ENCODE results near the gene SFMBT2.
"Not testable (repeated sequence)": the region's sequence is repeated elsewhere in the genome, so short reads cannot be mapped to it uniquely, and the experiment has no call there.

Gene SFMBT2

DNA sequence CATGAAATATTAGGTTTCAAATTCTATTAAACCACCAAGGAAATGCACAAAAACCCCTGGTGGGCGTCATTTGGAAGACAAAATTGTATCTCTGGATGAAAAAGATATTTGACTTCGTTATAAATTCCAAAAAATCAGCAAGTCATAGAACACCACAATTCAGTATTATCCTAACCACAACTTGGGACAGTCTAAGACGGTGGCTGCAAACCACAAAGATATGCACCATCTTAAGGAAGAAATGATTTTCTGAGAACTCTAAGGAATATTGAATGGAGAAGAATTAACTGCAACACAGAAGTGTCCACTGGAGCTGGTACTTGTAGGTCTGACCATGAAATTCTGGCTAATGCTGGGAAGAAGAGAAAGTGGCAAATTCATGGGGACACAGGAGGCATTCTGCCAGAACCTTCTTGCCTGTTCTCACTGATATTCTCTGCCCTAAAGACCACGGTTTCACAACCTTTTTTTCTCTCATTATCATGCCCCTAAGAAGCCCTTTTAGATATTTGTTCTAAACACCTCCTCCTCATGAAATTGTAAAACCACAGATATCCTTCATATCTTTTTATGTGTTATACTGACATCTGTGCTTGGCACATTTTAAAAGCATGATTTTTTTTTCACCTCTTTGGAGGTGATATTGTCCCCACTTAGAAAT, 92.9 kb downstream of the SFMBT2 start:
- DNase-seq, result no peak

DNA sequence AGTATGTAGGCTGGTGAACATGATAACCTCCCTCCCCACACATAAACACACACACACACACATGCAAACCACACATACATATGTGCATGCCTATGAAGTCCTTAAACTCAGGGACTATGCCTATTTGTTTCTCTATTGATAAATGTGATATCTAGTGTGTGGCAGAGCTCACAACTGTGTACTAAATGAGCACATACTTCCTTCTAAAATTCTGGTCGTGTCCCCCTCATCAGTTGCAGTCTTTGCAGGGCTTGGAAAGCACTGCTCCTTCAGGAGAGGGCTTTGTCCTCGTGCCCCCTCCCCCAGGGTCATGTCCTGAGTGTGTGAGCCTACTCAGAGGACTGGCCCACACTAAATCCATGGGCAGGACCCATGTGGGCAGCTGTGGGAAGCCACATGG, 94.0 kb downstream of the SFMBT2 start:
- no peak for DNase-seq

DNA sequence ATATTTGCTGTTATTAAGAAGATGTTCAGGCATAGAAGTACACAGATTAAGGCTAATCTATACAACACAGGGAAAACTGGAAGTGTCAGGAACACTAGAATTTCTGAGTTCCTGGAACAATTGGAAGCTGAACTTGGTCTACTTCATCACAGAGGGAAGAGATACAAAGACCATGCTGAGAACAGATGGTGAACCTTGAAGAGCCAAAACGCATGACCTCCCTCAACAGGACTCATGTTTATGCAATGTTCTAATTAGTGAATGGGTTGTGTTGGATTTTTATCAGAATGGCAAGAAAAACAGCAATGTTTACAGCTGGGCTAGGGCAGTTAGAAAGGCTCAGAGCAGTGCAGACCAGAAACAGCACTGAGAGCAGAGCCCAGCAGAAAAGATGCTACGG, 94.9 kb downstream of the SFMBT2 start:
- DNase-seq, result no peak

DNA sequence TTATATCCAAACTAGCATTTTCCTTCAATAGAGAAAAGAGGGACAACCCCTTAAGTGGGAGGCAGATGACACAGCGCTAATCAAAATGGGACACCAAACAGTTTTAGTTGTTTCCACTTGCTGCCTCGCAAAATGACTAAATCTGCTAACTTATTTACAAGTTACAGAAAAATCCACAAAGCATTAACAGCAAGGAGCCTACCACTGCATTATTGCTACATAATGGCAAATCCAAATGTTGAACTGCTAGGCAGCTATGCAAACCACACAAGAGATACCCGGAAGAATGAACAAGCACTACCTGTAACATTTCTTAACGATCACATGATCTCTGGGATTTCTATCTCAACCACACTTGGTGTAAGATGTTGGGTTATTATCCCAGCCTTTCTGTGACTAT, 96.7 kb downstream of the SFMBT2 start:
- DNase-seq, result no peak

DNA sequence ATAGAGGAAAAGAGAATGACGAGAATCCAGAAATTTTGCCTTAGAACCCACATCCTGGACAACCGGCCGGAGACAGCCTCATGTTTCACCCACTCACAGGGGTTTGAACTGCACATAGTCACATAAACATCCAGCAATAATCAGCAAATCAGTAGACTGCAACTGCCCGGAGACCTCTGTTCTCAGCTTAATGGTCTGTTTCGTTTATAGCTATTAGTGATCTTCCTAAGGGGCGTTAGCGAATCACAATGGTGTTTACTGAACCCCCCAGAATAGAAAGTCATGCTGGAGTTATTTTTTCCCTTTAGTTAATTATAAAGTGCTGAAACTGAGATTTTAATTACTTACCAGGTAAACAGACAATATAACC, 98.4 kb downstream of the SFMBT2 start:
- no peak for DNase-seq

DNA sequence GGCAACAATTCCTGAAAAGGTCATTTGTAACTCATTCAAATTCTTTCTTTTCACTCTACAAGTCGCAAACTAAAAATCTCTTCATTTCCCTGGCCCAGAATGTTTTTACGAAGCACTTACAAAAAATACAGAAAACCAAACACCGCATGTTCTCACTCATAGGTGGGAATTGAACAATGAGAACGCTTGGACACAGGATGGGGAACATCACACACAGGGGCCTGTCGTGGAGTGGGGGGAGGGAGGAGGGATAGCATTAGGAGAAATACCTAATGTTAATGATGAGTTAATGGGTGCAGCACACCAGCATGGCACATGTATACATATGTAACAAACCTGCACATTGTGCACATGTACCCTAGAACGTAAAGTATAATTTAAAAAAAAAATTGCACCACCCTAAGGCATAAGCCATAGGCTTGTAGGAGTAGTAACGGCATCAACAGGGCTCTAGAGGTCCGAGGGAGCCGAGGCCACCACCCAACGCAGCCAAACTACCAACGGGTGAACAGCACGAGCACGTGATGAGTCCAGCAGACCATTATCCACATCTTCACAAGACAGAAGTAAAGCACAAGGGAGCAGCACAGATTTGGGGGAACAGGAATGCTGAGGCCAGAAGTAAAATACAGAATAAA, 98.9 kb downstream of the SFMBT2 start:
- not testable (repeated sequence) for DNase-seq

DNA sequence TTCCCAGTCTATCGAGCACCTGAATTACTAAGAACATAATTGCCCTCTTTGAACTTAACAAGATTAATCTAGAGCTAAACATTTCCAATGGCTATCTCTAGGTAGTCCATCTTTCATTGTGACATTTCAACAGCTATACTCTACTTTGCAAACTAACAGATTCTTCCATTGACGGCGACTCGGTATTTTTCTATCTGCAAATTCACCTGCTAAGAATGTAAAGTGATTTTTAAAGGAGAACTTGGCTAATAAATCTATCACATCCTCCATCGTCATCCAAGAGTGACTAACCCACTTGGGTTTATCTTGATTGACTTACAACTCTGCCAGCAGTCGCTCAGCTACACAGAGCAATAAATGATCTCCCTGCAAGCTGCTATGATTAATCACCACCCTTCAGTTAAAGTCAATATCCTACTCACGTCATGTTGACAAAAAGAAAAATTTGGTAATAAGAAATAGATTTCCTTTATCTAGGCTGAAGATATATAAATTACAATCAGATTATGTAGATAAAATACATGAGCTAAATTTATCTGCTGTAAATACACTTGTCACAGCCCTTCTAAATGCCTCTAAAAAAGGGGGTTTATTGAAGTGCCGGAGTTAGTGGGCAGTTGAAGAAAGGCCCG, 99.5 kb downstream of the SFMBT2 start:
- no peak for DNase-seq

DNA sequence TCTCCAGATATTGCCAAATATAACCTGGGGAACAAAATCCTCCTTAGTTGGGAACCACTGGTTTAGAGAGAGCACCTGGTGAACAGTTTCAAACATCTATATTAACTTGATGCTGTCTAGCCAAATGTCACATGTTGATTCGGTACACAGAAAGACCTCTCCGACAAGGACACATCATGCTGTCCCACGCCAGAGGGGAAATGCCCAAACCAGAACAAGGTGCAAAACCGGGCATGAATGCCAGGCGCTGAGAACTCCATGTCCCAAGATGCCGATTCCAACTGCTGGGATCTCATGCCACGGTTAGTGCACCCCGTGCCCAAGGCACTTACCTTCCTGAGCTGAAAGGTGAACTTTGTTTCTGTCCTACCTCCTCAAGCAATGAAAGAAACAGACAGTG, 100.8 kb downstream of the SFMBT2 start:
- DNase-seq, result no peak

DNA sequence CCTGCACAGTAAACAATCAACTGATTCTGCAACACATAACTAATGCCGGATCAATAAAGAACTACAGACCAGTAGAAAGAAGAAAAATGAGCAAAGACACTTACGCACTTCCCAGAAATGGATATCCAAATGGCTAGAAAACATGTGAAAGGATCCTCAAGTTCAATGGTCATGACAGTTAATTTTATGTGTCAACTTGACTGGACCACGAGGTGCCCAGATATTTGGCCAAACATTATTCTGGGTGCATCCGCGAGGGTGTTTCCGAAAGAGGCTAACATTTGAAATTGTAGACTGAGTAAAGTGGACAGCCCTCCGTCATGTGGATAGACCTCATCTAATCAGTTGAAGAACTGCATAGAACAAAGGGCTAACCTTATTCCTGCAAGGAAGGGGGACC, 102.0 kb downstream of the SFMBT2 start:
- no peak for DNase-seq

DNA sequence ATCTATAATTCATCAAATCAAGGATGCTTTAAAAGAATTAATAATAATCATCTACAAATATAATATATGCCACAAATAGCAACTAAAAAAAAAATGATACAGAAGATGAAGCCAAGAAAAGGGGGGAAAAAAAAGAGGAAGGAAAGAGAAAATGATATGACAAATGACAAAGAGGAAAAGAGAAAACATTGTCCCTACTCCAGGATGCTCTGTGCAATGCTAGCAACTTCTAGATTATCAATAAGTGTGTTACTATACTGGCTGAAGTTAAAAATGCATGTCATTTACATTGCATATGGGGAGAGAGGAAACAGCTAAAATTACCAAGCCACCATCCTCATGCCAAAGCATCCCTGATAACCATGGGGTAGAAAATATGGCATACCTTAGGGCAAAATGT, 104.2 kb downstream of the SFMBT2 start:
- DNase-seq, result no peak

DNA sequence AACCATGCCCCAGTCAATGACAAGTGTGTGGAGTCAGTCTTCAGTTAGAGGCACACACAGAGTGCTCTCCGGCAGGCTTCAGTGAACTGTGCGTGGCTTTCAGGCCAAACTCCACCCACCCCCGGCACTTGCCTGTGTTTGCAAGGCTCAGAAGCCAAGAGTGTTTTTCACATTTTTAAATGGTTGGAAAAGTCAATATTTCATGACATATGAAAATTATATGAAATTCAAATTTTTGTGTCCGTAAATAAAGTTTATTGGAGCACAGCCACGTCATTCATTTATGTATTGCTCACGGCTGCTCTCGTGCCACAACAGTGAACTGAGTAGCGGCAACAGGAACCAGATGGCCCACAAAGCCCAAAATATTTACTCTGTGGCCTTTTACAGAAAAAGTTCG, 104.7 kb downstream of the SFMBT2 start:
- no peak for DNase-seq

DNA sequence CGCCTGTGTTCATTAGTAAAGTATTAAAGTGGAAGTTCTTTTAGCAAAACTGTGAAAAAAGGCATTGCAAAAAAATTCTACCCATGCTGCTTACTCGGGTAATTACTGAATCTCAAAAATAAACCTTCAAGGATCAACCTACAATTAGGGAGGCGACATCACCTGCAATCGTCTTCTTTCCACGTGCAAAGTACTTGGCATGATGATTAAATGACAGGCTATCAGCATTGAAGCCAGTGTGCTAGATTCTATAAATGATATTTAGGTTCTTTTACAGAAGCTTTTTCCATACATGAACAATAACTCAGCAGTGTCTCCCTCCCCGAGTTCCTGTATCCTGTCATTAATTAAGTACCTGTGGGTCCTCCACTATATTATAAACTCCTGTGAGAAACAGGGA, 105.8 kb downstream of the SFMBT2 start:
- no peak for DNase-seq

DNA sequence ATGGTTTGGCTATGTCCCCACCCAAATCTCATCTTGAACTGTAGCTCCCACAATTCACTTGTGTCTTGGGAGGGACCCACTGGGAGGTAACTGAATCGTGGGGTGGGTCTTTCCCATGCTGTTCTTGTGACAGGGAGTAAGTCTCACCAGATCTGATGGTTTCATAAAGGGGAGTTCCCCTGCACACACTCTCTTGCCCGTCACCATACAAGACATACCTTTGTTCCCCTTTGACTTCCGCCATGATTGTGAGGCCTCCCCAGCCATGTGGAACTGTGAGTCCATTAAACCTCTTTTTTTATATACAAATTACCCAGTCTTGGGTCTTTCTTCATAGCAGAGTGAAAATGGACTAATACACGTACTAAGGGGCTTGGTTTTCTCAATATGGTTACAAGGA, 106.7 kb downstream of the SFMBT2 start:
- no peak for DNase-seq

DNA sequence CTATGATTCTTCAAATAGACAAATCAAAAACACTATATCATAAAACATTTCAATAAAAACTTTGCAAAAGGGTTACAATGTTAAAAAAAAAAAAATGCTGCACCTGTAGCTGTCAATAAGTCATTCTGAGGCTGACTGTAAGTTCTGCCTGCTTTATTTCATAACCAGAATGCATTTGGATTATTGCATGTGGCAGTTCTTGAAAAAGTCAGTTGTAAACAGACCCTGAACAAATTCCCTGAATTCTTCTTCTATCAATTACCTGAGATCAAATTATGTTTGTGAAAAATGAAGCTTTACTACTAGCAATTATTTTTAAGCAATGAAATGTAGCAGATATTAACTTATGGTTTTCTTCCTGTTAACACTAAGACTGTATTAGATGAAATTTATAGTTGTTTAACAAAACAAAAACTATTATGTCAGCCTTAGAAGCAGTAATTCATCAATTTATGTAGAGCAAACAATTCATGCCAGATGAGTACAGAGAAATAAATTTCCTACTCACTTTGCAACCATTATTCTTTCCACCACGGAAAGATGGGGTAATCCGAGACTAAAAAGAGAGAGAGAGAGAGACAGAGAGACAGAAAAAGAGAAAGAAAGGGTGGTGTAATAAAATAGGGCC, 107.8 kb downstream of the SFMBT2 start:
- no peak for DNase-seq

DNA sequence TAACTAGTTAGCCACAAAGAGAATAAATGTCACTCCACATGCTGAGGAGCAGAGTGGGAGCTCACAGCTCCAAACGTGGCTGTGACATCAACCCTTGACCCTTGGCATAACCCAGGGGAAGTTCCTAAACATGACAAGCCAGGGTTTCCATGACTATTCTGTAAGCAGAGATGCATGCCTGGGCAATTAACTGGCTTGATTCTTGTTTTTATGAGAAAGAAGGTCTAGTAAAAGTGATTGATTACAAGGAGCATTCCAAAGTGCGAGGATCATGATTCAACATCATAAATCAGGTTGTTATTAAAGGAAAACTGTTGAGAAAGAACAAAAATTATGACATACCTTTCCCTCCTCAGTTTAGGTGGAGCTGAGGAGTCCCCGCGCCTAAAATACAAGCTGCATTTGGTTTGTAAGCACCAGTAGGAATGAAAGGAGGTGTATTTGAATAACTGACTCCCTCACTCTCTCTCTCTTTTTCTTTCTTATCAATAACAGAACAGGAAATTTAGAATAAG, 108.4 kb downstream of the SFMBT2 start:
- DNase-seq, result no peak

DNA sequence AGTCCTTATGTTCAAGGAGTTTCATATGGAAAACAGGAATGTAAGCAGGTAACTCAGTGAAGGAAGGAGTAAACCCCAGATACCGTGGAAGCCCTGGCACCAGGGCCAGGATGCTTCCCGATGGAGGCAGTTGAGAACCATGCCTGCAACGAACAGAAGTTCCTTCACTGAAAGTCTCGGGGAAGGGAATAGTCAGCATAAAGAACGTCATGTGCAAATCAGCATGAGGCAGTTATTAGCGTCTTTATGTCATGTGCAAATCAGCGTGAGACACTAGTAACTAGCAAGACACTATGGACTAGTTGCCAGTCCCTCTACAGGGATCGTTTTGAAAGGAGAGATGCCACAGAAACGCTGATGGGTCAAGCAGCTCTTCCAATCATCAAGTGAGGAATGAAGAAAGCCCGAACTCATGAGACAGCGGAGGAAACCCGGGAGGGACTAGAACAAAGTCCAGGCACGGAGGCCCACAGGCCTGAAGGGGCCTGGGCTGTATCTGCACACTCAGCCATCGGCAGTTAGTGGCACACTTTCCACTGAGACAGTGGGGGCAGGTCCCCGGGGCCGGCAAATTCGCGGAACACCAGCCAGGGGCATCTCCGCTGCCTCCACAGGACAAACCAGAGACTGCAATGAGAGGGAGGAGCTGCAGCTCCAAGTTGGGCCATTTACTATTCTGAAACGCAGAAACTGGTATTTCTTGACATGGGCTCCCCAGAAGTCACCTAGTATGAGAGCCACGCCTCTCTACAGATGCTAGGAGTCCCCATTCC, 109.6 kb downstream of the SFMBT2 start:
- no peak for DNase-seq

DNA sequence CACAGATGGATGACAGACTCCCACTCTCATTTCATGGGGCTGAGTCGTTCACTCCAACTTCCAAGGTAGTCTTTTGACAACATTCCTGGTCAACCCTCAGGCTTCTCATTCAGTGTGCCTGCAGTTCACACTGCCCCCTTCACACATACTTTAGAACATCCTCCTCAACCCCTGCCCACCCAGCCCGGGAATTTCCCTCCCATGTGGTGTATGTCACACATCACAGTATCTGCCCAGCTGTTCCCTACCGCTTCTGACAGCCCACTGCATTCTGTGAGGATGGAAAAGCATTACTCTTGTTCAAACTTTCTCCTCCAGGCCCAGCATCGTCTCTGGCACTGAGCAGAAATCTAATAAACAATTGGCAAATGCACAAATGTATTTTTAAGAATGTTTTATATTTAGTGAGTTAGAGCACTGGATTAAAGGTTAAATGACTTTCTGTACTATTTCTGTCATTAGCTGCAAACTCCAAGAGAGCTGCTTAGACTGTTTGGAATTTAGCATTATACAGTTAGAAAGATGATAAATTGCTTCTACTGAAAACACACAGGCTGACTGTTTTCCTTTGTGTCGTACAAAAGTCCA, 110.4 kb downstream of the SFMBT2 start:
- no peak for DNase-seq

DNA sequence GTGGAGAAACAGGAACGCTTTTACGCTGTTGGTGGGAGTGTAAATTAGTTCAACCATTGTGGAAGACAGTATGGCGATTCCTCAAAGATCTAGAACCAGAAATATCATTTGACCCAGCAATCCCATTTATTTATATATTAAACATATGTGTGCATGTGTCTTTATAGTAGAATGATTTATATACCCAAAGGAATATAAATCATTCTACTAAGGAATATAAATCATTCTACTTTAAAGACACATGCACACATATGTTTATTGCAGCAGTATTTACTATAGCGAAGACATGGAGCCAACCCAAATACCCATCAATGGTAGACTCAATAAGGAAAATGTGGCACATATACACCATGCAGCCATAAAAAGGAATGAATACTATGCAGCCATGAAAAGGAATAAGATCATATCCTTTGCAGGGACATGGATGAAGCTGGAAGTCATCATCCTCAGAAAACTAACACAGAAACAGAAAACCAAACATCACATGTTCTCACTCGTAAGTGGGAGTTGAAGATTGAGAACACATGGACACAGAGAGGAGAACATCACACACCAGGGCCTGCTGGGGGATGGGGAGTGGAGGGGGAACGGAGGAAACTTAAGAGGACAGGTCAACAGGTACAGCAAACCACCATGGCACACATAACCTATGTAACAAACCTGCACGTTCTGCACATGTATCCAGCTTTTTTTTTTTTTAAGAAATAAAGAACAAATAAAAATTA, 111.1 kb downstream of the SFMBT2 start:
- not testable (repeated sequence) for DNase-seq

DNA sequence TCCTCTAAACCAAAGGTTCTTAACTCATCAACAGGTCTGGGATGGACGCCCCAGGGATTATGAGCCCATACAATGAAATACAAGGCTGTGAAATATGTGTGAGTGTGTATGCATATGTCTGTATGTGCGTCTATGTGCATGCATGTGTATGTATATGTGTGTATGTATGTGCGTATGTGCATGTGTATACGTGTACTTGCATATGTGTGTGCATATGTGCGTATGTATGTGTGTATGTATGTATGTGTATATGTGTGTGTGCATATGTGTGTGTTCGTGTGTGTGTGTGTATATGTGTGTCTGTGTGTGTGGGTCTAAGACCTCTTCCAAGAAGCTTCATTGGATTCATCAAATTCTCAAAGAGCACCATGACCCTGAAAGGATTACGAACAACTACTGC, 112.3 kb downstream of the SFMBT2 start:
- DNase-seq, result no peak

DNA sequence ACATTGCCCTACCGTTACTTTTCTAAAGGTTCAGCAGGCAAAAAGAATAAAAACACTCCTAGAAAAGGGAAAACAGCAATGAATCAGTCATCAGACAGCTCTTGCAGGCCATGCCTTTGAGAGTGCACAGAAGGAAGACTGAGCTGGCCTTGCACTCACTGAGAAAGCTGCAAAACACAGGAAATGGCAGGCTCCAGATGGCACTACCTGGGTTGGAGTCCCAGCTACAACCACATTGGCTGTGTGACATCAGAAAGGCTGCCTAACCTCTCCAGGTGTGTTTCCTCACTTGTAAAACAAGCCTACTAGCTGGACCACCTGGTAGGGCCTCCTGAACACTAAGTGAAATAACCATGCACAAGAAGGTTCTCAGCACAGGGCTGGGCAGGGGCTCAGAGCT, 113.7 kb downstream of the SFMBT2 start:
- DNase-seq, result no peak

DNA sequence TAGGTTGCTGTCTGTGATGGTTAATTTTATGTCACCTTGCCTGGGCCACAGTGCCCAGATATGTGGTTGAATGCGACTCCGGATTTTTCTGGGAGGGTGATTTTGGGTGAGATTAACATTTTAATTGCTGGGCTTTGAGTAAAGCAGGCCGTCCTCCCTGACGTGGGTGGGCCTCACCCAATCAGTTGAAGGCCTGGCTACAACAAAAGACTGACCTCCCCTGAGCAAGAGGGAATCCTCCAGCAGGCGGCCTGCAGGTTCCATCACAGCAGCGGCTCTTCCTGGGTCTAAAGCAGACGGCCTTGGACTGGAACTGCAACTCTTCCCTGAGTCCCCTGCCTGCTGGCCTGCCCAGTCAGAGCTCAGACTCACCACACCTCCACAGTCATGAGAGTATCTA, 114.2 kb downstream of the SFMBT2 start:
- no peak for DNase-seq

DNA sequence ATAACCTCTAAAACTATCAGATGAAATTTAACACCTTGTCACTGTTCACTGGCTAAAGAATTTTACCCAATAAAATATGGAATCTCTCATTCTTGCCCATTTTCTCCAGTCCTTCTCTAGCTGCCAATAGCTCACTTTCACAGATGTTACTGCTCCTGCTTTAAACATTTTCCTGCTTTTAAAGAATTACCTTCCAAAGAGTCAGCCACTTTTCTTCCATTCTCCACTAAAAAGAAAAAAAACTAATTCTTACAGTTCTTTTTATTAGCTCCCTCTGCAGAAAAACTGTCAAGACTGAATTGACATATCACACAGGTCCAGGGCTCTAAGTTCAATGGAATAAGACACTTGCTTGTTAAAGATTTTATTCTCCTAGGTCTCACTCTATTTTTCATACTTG, 114.8 kb downstream of the SFMBT2 start:
- no peak for DNase-seq
